Measurements from ENCODE around the gene HSPA1A.

The HSPA1A gene

GRCh38 chr6:31775633-31776484 is 39.5 kb upstream of the HSPA1A start:
- TF ChIP-seq POLR2A (IDR thresholded peaks at IDR 0.05; ENCODE audit: extremely low read depth, insufficient read length) (no peak), CTCF (IDR thresholded peaks at IDR 0.05; ENCODE audit: low read depth, low read length) (no peak), MAX (IDR thresholded peaks at IDR 0.05; ENCODE audit: low read depth, low read length) (no peak), MYC (IDR thresholded peaks at IDR 0.05; ENCODE audit: low read depth, low read length) (no peak)
- H3K4me3 ChIP-seq (ENCODE audit: low read depth, low read length): no peak overlapping the region
- no peak for DNase-seq (ENCODE audit: low read depth)

GRCh38 chr6:31776485-31776988 is 38.8 kb upstream of the HSPA1A start:
- TF ChIP-seq POLR2A (IDR thresholded peaks at IDR 0.05; ENCODE audit: extremely low read depth, insufficient read length) (no peak), CTCF (IDR thresholded peaks at IDR 0.05; ENCODE audit: low read depth, low read length) (no peak), MYC (IDR thresholded peaks at IDR 0.05; ENCODE audit: low read depth, low read length) (no peak)
- no peak overlapping the region for H3K4me3 ChIP-seq (ENCODE audit: low read depth, low read length)
- no peak for DNase-seq (ENCODE audit: low read depth)

- DNase-seq (ENCODE audit: low read depth): peak; percentile 96
- H3K4me3 ChIP-seq (ENCODE audit: low read depth, low read length): no peak within 1 kb of the TSS
- TF ChIP-seq POLR2A (IDR thresholded peaks at IDR 0.05; ENCODE audit: extremely low read depth, insufficient read length) (no peak), MYC (IDR thresholded peaks at IDR 0.05; ENCODE audit: low read depth, low read length) (0 out of 2 replicates have a peak, but pooled peaks have one; percentile 10), MAX (IDR thresholded peaks at IDR 0.05; ENCODE audit: low read depth, low read length) (peak; percentile 71)
Measured at GRCh38 chr6:31776989-31777666, 38.2 kb upstream of the HSPA1A start, which contains the start of gene VWA7. VWA7 (minus strand) TSS chr6:31777328; CDS start chr6:31776779, 549 bp downstream.

- TF ChIP-seq MYC (IDR thresholded peaks at IDR 0.05; ENCODE audit: low read depth, low read length): no peak
- no peak for TF ChIP-seq POLR2A (IDR thresholded peaks at IDR 0.05; ENCODE audit: extremely low read depth, insufficient read length)
- no peak for TF ChIP-seq CTCF (IDR thresholded peaks at IDR 0.05; ENCODE audit: low read depth, low read length)
- TF ChIP-seq MAX (IDR thresholded peaks at IDR 0.05; ENCODE audit: low read depth, low read length): no peak
- no peak for DNase-seq (ENCODE audit: low read depth)
- H3K4me3 ChIP-seq (ENCODE audit: low read depth, low read length): no peak overlapping the region
Measured at GRCh38 chr6:31777667-31778050, 37.7 kb upstream of the HSPA1A start.

- H3K4me3 ChIP-seq (ENCODE audit: low read depth, low read length): no peak overlapping the region
- DNase-seq (ENCODE audit: low read depth): no peak
- TF ChIP-seq CTCF (IDR thresholded peaks at IDR 0.05; ENCODE audit: low read depth, low read length) (no peak), POLR2A (IDR thresholded peaks at IDR 0.05; ENCODE audit: extremely low read depth, insufficient read length) (no peak), MAX (IDR thresholded peaks at IDR 0.05; ENCODE audit: low read depth, low read length) (no peak), MYC (IDR thresholded peaks at IDR 0.05; ENCODE audit: low read depth, low read length) (no peak)
Measured at GRCh38 chr6:31778193-31778592, 37.1 kb upstream of the HSPA1A start.
